GM13977 (cell line): ENCODE measurements around the gene ALKBH8.
"Not testable (repeated sequence)": the region's sequence is repeated elsewhere in the genome, so short reads cannot be mapped to it uniquely, and the experiment has no call there.

Source experiments
- DNase-seq: peaks from one replicate; pipeline ENCODE4 v3.0.0; 2012; ENCODE audit warnings: low spot score
- in situ Hi-C: fragments of 300-500 bp; cut with MboI; formaldehyde crosslinking; loops from one replicate; pipeline ENCODE4 v1.12.0; 2022; ENCODE audit warnings: low sequenced_read_pairs, low pct_unique_long_range_greater_than_20kb, mixed read lengths, inconsistent platforms; ENCODE audit not compliant: unreplicated experiment
- TF ChIP-seq, protein P1 (sequence below): IDR thresholded peaks from 2 replicates; pipeline ENCODE4 v1.5.1; 2012; ENCODE audit warnings: mild to moderate bottlenecking, control low read depth; ENCODE audit not compliant: insufficient read depth; ENCODE audit errors: extremely low read depth, missing control alignments

The ALKBH8 gene

DNA sequence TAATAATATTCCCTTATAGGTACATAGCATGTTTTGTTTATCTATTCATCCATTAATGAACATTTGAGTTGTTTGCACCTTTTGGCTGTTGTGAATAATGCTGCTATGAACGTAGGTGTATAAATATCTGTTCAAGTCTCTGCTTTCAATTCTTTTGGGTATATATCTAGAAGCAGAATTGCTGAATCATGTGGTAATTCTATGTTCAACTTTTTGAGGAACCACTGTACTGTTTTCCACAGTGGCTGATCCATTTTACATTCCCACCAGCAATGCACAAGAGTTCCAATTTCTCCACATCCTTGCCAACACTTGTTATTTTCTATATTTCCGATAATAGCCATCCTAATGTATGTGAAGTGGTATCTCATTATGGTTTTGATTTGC is 56.7 kb downstream of the ALKBH8 start:
- in situ Hi-C loops = no loop called here
- TF ChIP-seq, protein P1, sequence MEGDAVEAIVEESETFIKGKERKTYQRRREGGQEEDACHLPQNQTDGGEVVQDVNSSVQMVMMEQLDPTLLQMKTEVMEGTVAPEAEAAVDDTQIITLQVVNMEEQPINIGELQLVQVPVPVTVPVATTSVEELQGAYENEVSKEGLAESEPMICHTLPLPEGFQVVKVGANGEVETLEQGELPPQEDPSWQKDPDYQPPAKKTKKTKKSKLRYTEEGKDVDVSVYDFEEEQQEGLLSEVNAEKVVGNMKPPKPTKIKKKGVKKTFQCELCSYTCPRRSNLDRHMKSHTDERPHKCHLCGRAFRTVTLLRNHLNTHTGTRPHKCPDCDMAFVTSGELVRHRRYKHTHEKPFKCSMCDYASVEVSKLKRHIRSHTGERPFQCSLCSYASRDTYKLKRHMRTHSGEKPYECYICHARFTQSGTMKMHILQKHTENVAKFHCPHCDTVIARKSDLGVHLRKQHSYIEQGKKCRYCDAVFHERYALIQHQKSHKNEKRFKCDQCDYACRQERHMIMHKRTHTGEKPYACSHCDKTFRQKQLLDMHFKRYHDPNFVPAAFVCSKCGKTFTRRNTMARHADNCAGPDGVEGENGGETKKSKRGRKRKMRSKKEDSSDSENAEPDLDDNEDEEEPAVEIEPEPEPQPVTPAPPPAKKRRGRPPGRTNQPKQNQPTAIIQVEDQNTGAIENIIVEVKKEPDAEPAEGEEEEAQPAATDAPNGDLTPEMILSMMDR = no peak
- DNase-seq = no peak

DNA sequence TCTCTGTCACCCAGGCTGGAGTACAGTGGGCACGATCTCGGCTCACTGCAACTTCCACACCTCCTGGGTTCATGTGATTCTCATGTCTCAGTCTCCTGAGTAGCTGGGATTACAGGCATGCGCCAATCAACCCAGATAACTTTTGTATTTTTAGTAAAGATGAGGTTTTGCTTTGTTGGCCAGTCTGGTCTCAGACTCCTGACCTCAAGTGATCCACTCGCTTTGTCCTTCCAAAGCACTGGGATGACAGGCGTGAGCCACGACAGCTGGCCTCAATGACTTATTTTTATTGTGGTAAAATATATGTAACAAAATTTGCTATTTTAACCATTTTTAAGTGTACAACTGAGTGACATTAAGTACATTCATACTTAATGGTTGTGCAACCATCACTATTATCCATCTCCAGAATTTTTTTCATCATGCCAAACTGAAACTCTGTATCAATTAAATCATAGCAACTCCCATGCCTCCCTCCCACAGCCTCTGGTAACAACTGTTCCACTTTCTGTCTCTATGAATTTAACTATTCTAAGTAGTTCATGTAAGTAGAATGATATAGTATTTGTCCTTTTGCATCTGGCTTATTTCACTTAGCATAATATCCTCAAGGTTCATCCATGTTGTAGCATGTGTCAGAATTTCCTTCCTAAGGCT is 57.2 kb downstream of the ALKBH8 start:
- in situ Hi-C loops = no loop called here
- TF ChIP-seq, protein P1 = no peak
- no peak for DNase-seq

DNA sequence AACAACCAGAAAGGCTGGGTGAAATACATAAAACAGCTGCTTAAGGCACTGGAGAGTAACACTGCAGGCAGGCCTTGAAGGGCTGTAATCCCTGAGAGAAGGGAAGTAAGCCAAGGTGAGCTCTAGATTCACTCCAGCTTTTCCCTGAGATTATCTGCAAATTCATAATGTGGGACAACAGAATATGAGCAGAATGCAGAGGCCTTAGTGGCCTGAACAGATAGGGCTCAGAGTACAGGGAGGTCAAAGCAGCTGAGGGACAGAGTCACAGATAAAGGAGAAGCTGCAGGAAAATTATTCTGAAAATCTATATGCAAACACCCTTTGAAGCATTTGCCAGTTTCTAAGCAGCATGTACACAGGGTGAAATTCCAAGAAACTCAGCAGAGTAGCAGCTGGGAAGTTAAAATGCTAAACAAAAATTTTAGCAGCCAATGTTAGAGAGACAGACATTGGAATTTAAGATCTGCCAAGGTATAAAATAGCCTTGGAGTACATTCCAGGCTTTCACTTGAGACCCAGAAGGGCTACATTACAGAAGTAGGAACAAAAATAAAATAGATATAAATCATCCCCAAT is 59.8 kb downstream of the ALKBH8 start:
- in situ Hi-C loops = no loop called here
- TF ChIP-seq, protein P1 = no peak
- no peak for DNase-seq

DNA sequence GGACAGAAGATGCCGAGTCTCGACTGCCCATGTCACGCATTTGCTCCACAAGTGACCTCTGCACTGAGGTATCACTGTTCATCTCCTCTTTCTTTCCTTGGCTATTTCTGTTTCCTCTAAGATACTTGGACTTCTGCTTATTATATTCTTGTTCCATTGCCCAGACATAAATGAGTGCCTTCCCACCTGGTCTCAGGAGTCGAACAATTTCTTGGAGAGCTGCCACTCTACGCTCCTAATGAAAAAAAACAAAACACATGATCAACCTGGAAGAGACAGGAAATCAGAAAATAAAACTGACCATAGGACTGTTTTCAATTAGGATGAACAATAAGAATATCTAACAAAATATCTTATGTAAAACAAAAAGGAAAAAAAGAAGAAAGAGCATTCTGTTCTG is 60.6 kb downstream of the ALKBH8 start:
- in situ Hi-C loops = no loop called here
- no peak for DNase-seq
- TF ChIP-seq, protein P1 = no peak

DNA sequence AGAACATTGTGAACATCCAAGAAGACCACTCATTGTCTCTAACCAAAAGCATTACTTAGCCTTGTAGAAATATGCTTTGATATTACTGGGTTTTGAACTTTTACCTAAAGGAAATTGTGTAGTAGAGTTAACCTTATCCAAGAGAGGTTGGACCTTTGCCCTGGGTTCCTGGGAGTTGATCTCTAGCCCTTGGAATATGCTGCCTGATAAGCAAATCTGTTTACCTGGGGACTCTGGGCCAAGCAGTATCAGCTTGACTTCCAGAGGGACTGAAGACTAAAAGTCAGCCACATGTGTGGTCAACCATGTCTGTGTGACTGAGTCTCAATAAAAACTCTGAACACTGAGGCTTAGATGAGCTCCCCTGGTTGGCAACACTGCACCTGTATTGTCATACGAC is 63.8 kb downstream of the ALKBH8 start:
- TF ChIP-seq, protein P1 = no peak
- DNase-seq = no peak
- in situ Hi-C loops = no loop called here

DNA sequence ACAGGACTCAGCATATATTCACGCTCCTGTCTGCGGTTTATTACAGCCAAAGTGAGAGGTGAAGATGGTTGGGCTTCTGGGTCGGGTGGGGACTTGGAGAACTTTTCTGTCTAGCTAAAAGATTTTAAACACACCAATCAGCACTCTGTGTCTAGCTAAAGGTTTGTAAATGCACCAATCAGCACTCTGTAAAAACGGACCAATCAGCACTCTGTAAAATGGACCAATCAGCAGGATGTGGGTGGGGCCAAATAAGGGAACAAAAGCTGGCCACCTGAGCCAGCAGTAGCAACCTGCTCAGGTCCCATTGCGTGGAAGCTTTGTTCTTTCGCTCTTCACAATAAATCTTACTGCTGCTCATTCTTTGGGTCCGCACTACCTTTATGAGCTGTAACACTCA is 68.2 kb downstream of the ALKBH8 start:
- DNase-seq, in situ Hi-C loops: not testable (repeated sequence)

DNA sequence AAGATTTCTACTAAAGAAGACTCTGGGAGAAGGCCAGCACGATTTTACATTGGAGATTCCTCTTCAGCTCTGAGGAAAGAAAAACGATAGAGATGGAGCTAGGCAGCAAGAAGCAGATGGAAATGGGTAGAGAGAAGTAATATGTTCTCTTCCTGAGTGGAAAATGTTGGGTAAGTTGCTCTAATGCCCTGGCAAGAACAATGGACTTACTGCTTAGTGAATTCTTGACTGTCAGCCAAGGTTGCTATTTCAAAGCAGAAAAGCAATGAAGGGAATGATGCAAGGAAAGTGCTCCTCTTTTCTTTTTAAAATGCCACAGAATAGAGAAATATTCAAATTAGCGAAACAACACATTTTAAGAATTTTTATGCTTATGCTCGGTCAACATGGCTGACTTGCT is 69.5 kb downstream of the ALKBH8 start:
- in situ Hi-C loops = no loop called here
- TF ChIP-seq, protein P1 = no peak
- DNase-seq = no peak
